Measurements from ENCODE around the gene CEACAM16. TPM values are rescaled to one million over a fixed set of nuclear protein-coding genes. Genes with fewer than 3 reads are reported as not detected.

The CEACAM16 gene
- total RNA-seq, 1 donor from 2014 or later, result not detected

- H3K27me3 Mint-ChIP-seq (ENCODE audit: unreplicated experiment), result no peaks in the 10 kb centered on the region
- H3K4me1 Mint-ChIP-seq (ENCODE audit: unreplicated experiment), result no peaks in the 10 kb centered on the region
- H3K27ac Mint-ChIP-seq (ENCODE audit: unreplicated experiment), result no peak overlapping the region
- no peak overlapping the region for H3K4me3 Mint-ChIP-seq (ENCODE audit: unreplicated experiment)
- no peak for TF ChIP-seq CTCF (IDR thresholded peaks at IDR 0.05)
- no peaks in the 10 kb centered on the region for H3K36me3 Mint-ChIP-seq (ENCODE audit: unreplicated experiment)
- no peaks in the 10 kb centered on the region for H3K9me3 Mint-ChIP-seq (ENCODE audit: unreplicated experiment)
- no peak for DNase-seq (ENCODE audit: extremely low spot score, unreplicated experiment)
These were observed 1.6 kb downstream of the CEACAM16 start for GRCh38 chr19:44700547-44700946.

DNA sequence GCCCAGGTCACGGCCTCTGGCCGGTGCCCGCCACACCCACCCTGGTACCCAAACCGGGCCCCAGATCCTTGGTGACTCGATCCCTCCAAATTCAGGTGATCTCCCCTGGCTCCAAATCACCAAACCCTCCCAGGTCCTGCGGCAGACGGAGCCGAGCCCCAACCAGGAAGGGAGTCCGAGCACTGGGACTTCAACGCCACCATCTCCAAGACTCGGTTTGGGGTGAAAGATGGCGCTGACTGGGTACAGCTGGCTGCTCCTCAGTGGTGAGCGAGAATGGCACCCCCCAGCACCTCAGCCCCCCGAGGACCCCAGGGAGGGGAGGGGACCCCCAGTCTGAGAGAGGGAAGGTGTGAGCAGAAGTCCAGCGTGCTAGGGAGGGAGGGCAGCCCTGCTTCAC is 2.3 kb downstream of the CEACAM16 start:
- DNase-seq (ENCODE audit: extremely low spot score, unreplicated experiment), result no peak
- Mint-ChIP-seq H3K36me3 (ENCODE audit: unreplicated experiment) (no peaks in the 10 kb centered on the region), H3K9me3 (ENCODE audit: unreplicated experiment) (no peaks in the 10 kb centered on the region), H3K4me1 (ENCODE audit: unreplicated experiment) (no peaks in the 10 kb centered on the region), H3K27ac (ENCODE audit: unreplicated experiment) (no peak overlapping the region), H3K4me3 (ENCODE audit: unreplicated experiment) (no peak overlapping the region), H3K27me3 (ENCODE audit: unreplicated experiment) (no peaks in the 10 kb centered on the region)
- no peak for TF ChIP-seq CTCF (IDR thresholded peaks at IDR 0.05)

GRCh38 chr19:44702551-44703176 is 3.7 kb downstream of the CEACAM16 start:
- no peaks in the 10 kb centered on the region for H3K27me3 Mint-ChIP-seq (ENCODE audit: unreplicated experiment)
- H3K9me3 Mint-ChIP-seq (ENCODE audit: unreplicated experiment), result no peaks in the 10 kb centered on the region
- H3K36me3 Mint-ChIP-seq (ENCODE audit: unreplicated experiment), result no peaks in the 10 kb centered on the region
- TF ChIP-seq CTCF (IDR thresholded peaks at IDR 0.05), result no peak
- H3K4me1 Mint-ChIP-seq (ENCODE audit: unreplicated experiment), result no peaks in the 10 kb centered on the region
- no peak overlapping the region for H3K27ac Mint-ChIP-seq (ENCODE audit: unreplicated experiment)
- DNase-seq (ENCODE audit: extremely low spot score, unreplicated experiment), result no peak
- no peak overlapping the region for H3K4me3 Mint-ChIP-seq (ENCODE audit: unreplicated experiment)

GRCh38 chr19:44703336-44704078 is 4.6 kb downstream of the CEACAM16 start:
- no peak for TF ChIP-seq CTCF (IDR thresholded peaks at IDR 0.05)
- no peak overlapping the region for H3K27ac Mint-ChIP-seq (ENCODE audit: unreplicated experiment)
- H3K4me3 Mint-ChIP-seq (ENCODE audit: unreplicated experiment), result no peak overlapping the region
- H3K4me1 Mint-ChIP-seq (ENCODE audit: unreplicated experiment), result no peaks in the 10 kb centered on the region
- H3K9me3 Mint-ChIP-seq (ENCODE audit: unreplicated experiment), result no peaks in the 10 kb centered on the region
- no peaks in the 10 kb centered on the region for H3K27me3 Mint-ChIP-seq (ENCODE audit: unreplicated experiment)
- DNase-seq (ENCODE audit: extremely low spot score, unreplicated experiment), result no peak
- no peaks in the 10 kb centered on the region for H3K36me3 Mint-ChIP-seq (ENCODE audit: unreplicated experiment)

- DNase-seq (ENCODE audit: extremely low spot score, unreplicated experiment), result no peak
- H3K4me3 Mint-ChIP-seq (ENCODE audit: unreplicated experiment), result no peak overlapping the region
- no peaks in the 10 kb centered on the region for H3K9me3 Mint-ChIP-seq (ENCODE audit: unreplicated experiment)
- TF ChIP-seq CTCF (IDR thresholded peaks at IDR 0.05), result no peak
- no peaks in the 10 kb centered on the region for H3K4me1 Mint-ChIP-seq (ENCODE audit: unreplicated experiment)
- H3K27me3 Mint-ChIP-seq (ENCODE audit: unreplicated experiment), result no peaks in the 10 kb centered on the region
- no peaks in the 10 kb centered on the region for H3K36me3 Mint-ChIP-seq (ENCODE audit: unreplicated experiment)
- no peak overlapping the region for H3K27ac Mint-ChIP-seq (ENCODE audit: unreplicated experiment)
These were observed 6.0 kb downstream of the CEACAM16 start for GRCh38 chr19:44704982-44705381.

Measured in osteocyte (in vitro differentiated cells).